ENCODE data around the gene SMARCD3.

DNA sequence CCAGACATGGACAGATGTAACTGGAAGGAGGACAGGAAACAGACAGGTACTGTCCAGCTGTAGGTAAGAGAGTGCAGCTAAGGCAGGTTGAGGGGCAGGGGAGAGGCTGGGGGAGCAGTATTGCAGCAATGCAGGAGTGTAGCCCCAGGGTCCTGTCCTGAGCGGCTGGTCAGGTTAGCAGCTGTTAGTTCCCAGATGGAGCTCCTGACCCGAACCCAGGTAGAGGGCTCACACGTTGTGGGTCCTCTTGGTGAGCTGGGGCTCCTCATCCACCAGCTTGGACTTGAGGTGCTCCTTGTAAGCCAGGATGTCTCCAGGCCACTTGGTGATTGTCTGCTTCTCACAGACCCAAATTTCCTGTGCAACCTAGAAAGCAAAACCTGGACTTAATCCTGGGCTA is 34.7 kb downstream of the SMARCD3 start:
- TF ChIP-seq FOXM1 (IDR thresholded peaks at IDR 0.05; ENCODE audit: borderline replicate concordance) (no peak), FOXA1 (IDR thresholded peaks at IDR 0.05) (no peak), LEF1 (IDR thresholded peaks at IDR 0.05; ENCODE audit: borderline replicate concordance) (no peak), TARDBP (IDR thresholded peaks at IDR 0.05) (no peak), FOXK2 (IDR thresholded peaks at IDR 0.05) (no peak), SP1 (IDR thresholded peaks at IDR 0.05) (no peak), L3MBTL2 (conservative IDR thresholded peaks at IDR 0.05) (no peak), NFRKB (IDR thresholded peaks at IDR 0.05) (no peak)
- TF ChIP-seq, protein P1, sequence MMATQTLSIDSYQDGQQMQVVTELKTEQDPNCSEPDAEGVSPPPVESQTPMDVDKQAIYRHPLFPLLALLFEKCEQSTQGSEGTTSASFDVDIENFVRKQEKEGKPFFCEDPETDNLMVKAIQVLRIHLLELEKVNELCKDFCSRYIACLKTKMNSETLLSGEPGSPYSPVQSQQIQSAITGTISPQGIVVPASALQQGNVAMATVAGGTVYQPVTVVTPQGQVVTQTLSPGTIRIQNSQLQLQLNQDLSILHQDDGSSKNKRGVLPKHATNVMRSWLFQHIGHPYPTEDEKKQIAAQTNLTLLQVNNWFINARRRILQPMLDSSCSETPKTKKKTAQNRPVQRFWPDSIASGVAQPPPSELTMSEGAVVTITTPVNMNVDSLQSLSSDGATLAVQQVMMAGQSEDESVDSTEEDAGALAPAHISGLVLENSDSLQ (IDR thresholded peaks at IDR 0.05), result no peak

Data from HEK293T (cell line).